ENCODE results near the gene HACD2. TPM values are rescaled to one million over a fixed set of nuclear protein-coding genes. Genes with fewer than 3 reads are reported as not detected.
A peak's percentile ranks its signal among the peaks of the same experiment; 100 is the strongest.

Gene HACD2
- total RNA-seq, 1 experiment from 2014 or later = 27.4 TPM

DNA sequence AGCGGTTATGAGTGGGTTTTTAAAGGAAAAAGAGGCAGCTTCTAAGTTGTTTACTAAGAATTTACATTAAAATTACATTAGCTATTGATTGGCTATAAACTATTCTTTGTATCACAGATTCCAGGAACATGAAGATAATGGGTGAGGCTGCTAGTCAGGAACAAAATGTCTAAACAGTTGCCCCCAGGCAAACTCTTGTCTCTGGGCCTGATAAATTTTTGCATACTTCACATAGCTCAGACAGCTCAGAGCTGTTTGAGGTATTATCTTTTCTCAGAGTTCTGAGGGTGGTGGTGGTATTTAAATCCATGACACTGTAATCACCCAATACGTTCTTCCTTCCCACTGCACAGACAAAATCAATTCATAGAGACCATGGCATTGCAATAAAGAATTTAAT is 2.1 kb upstream of the HACD2 start:
- TF ChIP-seq, protein P1, sequence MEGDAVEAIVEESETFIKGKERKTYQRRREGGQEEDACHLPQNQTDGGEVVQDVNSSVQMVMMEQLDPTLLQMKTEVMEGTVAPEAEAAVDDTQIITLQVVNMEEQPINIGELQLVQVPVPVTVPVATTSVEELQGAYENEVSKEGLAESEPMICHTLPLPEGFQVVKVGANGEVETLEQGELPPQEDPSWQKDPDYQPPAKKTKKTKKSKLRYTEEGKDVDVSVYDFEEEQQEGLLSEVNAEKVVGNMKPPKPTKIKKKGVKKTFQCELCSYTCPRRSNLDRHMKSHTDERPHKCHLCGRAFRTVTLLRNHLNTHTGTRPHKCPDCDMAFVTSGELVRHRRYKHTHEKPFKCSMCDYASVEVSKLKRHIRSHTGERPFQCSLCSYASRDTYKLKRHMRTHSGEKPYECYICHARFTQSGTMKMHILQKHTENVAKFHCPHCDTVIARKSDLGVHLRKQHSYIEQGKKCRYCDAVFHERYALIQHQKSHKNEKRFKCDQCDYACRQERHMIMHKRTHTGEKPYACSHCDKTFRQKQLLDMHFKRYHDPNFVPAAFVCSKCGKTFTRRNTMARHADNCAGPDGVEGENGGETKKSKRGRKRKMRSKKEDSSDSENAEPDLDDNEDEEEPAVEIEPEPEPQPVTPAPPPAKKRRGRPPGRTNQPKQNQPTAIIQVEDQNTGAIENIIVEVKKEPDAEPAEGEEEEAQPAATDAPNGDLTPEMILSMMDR (conservative IDR thresholded peaks at IDR 0.05) = no peak
- DNase-seq = no peak
- Histone ChIP-seq H3K4ac (ENCODE audit: low read depth, low read length) (no peak overlapping the region), H4K8ac (replicated peaks; ENCODE audit: insufficient read length, low read depth, low read length) (no peak overlapping the region), H3T11ph (ENCODE audit: low read length) (no peak overlapping the region), H2BK15ac (ENCODE audit: low read depth, low read length) (no peak overlapping the region), H2BK20ac (ENCODE audit: low read depth, low read length, poor library complexity, severe bottlenecking) (no peak overlapping the region), H4K91ac (ENCODE audit: insufficient read length, low read depth, low read length) (no peak overlapping the region), H4K20me1 (ENCODE audit: control insufficient read depth, insufficient read depth, insufficient read length) (no peaks in the 10 kb centered on the region), H4K5ac (ENCODE audit: insufficient read length, low read depth, low read length) (no peak overlapping the region), H2AK5ac (ENCODE audit: insufficient read length, low read length) (no peak overlapping the region), H3K18ac (ENCODE audit: insufficient read length, low read depth, low read length) (no peak overlapping the region), H3K79me2 (ENCODE audit: insufficient read depth, low read length) (no peaks in the 10 kb centered on the region), H2BK12ac (ENCODE audit: insufficient read length, low read depth, low read length) (no peak overlapping the region), H2BK5ac (ENCODE audit: insufficient read length, low read length) (no peak overlapping the region), H3K4me2 (ENCODE audit: insufficient read depth, insufficient read length, low read length) (no peak overlapping the region), H3K14ac (ENCODE audit: insufficient read depth, low read length) (no peak overlapping the region), H3K27me3 (ENCODE audit: insufficient read depth, low read length) (no peaks in the 10 kb centered on the region), H3K9ac (ENCODE audit: extremely low read depth, insufficient read length, low read length) (no peak overlapping the region), H3K23ac (ENCODE audit: insufficient read length, low read depth, low read length) (no peak overlapping the region), H3K79me1 (ENCODE audit: insufficient read depth, low read depth, low read length, poor library complexity, severe bottlenecking) (no peaks in the 10 kb centered on the region), H3K4me1 (ENCODE audit: insufficient read depth, low read length) (no peaks in the 10 kb centered on the region), H3K9me3 (ENCODE audit: control insufficient read depth, low read depth, low read length) (no peaks in the 10 kb centered on the region), H3K56ac (ENCODE audit: insufficient read length, low read depth, low read length) (no peak overlapping the region), H2BK120ac (ENCODE audit: low read depth, low read length, poor library complexity, severe bottlenecking) (no peak overlapping the region), H3K27ac (ENCODE audit: insufficient read length, low read depth, low read length) (no peak overlapping the region), H3K23me2 (ENCODE audit: insufficient read length, low read depth, low read length, poor library complexity, severe bottlenecking) (peaks cover 15% of the 10 kb centered on the region), H2AFZ (ENCODE audit: low read length) (no peak overlapping the region)
- peaks cover 11 to 22% of the 10 kb centered on the region in 2 experiments; a peak in 4 of 5 replicates for H3K9me3 Mint-ChIP-seq
- H3K4me3 Mint-ChIP-seq = 0 out of 5 replicates have a peak overlapping the region, but pooled peaks of 1 of the 2 experiments have one; percentile 26
- H3K27ac Mint-ChIP-seq = no peak overlapping the region
- no CpG with 5 or more reads among the region's 2 CpGs for WGBS (ENCODE audit: extremely low coverage, insufficient read length, low lambda C conversion rate)
- peaks cover 2% of the 10 kb centered on the region for H3K27me3 Mint-ChIP-seq (ENCODE audit: low read depth)
- peaks cover 19 to 29% of the 10 kb centered on the region in 2 experiments for H3K4me1 Mint-ChIP-seq
- peaks cover 29 to 38% (median 37%) of the 10 kb centered on the region in 3 experiments for H3K36me3 Mint-ChIP-seq (ENCODE audit: insufficient read depth in 1 of 3, low read depth in 3 of 3)

Measured in H9 (cell line).